PFSK-1 (cell line): Measurements from ENCODE around the gene USB1.

Source experiments
- FOXP2 ChIP-seq: optimal IDR thresholded peaks from 2 replicates; pipeline ENCODE3; 2011; ENCODE audit warnings: borderline replicate concordance, control low read depth, inconsistent platforms; ENCODE audit not compliant: insufficient read depth; ENCODE audit errors: extremely low read length, extremely low read depth
- POLR2AphosphoS5 ChIP-seq: IDR thresholded peaks from 2 replicates; pipeline ENCODE4 v1.6.1; 2012; ENCODE audit warnings: low read depth, mild to moderate bottlenecking, control low read depth, low read length, moderate library complexity
- SIN3A ChIP-seq: IDR thresholded peaks from 2 replicates; pipeline ENCODE4 v1.6.1; 2012; ENCODE audit warnings: mild to moderate bottlenecking, low read length, moderate library complexity, borderline replicate concordance; ENCODE audit not compliant: insufficient read depth
- TAF1 ChIP-seq: IDR thresholded peaks from 2 replicates; pipeline ENCODE4 v1.6.1; 2012; ENCODE audit warnings: low read length, control low read depth, borderline replicate concordance; ENCODE audit not compliant: insufficient read depth
- TF ChIP-seq, protein P1 (sequence below), 2 experiments: IDR thresholded peaks; 2 replicates each; pipeline versions ENCODE4 v1.6.1 to v1.8.0; 2011 to 2012; ENCODE audit warnings: low read depth in 2 of 2, low read length in 2 of 2, control low read depth in 1 of 2, inconsistent platforms in 1 of 2, mild to moderate bottlenecking in 1 of 2, moderate library complexity in 1 of 2; ENCODE audit not compliant: insufficient read depth in 1 of 2

The USB1 gene

DNA sequence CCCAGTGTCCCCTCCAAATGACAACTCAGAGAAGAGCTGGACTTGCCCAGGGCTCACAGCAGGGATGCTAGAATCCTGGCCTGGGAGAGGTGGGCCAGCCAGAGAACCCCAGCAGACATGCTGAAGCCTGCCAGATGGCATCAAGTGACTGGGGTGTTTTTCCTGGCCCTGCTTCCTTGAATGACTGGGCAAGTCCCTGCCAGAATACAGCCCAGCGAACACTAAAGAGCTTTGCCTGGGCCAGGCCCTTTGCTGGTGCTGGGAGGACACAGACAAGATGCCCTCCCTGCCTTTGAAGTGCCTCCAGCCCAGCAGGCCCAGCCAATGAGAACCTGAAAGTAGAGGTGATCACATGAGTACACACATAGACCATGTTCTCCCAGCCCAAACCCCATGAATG lies 12.3 kb upstream of the USB1 start:
- TF ChIP-seq, protein P1, sequence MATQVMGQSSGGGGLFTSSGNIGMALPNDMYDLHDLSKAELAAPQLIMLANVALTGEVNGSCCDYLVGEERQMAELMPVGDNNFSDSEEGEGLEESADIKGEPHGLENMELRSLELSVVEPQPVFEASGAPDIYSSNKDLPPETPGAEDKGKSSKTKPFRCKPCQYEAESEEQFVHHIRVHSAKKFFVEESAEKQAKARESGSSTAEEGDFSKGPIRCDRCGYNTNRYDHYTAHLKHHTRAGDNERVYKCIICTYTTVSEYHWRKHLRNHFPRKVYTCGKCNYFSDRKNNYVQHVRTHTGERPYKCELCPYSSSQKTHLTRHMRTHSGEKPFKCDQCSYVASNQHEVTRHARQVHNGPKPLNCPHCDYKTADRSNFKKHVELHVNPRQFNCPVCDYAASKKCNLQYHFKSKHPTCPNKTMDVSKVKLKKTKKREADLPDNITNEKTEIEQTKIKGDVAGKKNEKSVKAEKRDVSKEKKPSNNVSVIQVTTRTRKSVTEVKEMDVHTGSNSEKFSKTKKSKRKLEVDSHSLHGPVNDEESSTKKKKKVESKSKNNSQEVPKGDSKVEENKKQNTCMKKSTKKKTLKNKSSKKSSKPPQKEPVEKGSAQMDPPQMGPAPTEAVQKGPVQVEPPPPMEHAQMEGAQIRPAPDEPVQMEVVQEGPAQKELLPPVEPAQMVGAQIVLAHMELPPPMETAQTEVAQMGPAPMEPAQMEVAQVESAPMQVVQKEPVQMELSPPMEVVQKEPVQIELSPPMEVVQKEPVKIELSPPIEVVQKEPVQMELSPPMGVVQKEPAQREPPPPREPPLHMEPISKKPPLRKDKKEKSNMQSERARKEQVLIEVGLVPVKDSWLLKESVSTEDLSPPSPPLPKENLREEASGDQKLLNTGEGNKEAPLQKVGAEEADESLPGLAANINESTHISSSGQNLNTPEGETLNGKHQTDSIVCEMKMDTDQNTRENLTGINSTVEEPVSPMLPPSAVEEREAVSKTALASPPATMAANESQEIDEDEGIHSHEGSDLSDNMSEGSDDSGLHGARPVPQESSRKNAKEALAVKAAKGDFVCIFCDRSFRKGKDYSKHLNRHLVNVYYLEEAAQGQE (IDR thresholded peaks at IDR 0.05; ENCODE audit: insufficient read depth in 1 of 2, low read depth in 2 of 2, low read length in 2 of 2) = no peak
- no peak for TF ChIP-seq TAF1
- TF ChIP-seq FOXP2 = no peak
- TF ChIP-seq SIN3A = no peak
- no peak for TF ChIP-seq POLR2AphosphoS5

DNA sequence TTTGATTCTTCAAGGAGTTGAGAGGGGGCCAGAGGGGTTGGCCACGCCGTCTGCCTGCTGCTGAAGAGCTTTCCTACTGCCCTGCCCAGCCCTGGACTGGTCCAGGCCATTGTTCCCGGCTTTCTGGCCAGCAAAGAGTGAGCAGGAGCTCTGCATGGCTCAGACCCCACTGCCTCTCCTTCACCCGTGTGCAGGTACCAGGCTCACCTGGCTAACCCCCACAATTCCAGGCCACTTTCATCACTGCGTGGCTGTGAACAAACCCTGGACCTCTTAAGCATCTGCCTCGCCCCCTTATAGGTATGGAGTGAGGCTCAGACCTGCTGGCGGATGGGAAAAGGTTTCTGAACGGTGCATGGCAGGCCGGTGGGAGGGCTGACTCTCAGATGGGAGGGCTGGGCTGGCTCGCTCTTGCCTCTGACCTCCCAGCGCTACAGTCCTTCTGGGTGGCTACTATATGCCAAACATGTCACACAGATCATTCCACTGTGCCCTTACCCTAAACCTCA lies 9.6 kb upstream of the USB1 start:
- TF ChIP-seq, protein P1 (IDR thresholded peaks at IDR 0.05; ENCODE audit: insufficient read depth in 1 of 2, low read depth in 2 of 2, low read length in 2 of 2) = no peak
- TF ChIP-seq SIN3A (no peak), FOXP2 (no peak), TAF1 (no peak), POLR2AphosphoS5 (no peak)

DNA sequence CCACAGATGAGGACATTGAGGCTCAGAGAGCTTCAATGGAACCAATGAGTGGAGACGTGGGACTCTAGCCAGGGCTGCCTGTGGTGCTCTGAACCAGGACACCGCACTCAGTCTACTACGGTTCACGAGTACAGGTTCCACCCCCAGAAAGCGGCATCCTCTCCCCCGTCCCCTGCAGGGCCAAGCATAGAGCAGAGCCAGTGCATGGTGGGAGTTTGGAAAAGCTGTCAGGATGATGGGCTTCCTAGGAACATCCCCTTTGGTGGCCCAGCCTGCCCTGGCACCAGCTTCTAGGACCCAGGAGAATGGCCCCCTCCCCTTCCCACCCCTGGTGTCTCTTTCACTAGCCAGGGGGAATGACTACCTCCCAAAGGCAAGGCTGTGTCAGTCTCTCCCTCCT lies 9.1 kb upstream of the USB1 start:
- TF ChIP-seq POLR2AphosphoS5 = no peak
- TF ChIP-seq TAF1 = no peak
- no peak for TF ChIP-seq FOXP2
- TF ChIP-seq, protein P1 (IDR thresholded peaks at IDR 0.05; ENCODE audit: insufficient read depth in 1 of 2, low read depth in 2 of 2, low read length in 2 of 2) = no peak
- no peak for TF ChIP-seq SIN3A

DNA sequence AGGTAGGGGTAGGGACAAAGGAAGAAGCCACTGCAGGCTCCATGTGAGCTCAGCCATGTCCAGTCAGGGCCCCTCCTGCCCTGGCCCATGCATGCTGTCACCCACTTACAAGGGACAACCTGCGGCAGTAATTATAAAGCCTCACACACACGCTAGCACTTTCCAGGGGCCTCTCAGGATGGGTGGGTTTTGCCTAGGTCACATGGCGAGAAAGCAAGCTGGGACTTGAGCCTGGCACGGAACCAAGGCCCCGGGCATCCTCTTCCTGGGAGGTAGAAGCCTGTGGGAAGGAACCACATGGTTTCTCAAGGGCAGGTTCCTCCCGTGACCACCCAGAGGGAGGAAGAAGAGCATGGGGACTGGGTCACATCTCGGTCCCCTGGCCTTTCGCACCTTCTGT lies 7.8 kb upstream of the USB1 start:
- no peak for TF ChIP-seq TAF1
- TF ChIP-seq POLR2AphosphoS5 = no peak
- no peak for TF ChIP-seq FOXP2
- TF ChIP-seq, protein P1 (IDR thresholded peaks at IDR 0.05; ENCODE audit: insufficient read depth in 1 of 2, low read depth in 2 of 2, low read length in 2 of 2) = no peak
- TF ChIP-seq SIN3A = no peak

DNA sequence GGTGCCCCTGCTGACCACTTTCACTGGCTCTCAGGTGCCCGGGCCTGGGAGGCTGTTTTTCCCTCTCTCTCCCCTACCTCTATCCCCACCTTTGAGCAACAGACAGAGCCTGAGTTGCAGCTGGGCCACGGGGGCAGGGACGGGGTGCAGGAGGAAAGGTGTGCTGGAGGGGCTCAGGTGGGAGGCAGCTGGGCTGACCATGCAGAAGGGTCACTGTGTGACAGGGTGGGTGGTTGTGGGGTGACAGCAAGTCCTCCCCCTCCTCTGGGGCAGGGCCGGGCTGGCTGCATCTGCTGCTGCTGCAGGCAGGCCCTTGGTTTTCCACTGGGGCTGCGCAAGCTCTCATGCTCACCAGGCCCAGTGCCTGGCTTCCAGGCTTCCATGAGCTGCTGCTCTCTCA lies 7.3 kb upstream of the USB1 start:
- TF ChIP-seq FOXP2 (no peak), TAF1 (no peak), POLR2AphosphoS5 (no peak)

DNA sequence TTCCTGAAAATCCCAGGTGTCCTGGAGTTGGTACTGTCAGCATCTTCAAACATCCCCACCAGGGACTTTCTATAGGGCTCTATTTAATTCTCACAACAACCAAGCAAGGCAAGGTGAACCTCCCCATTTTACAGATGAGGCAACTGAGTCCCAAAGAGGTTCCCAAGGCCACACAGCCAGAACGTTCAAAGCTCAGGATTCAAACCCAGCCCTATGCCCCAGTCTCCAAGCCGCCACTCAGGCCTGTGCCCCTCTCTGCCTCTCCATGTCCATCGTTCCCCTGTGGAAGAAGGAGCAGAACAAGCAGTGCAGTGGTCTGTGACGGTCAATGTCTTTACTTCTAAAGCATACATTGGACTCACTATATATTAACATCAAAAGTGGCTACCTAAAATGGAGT lies 6.8 kb upstream of the USB1 start:
- TF ChIP-seq TAF1 (no peak), POLR2AphosphoS5 (no peak)
